Measurements from ENCODE around the gene CAMSAP3.

Gene CAMSAP3

DNA sequence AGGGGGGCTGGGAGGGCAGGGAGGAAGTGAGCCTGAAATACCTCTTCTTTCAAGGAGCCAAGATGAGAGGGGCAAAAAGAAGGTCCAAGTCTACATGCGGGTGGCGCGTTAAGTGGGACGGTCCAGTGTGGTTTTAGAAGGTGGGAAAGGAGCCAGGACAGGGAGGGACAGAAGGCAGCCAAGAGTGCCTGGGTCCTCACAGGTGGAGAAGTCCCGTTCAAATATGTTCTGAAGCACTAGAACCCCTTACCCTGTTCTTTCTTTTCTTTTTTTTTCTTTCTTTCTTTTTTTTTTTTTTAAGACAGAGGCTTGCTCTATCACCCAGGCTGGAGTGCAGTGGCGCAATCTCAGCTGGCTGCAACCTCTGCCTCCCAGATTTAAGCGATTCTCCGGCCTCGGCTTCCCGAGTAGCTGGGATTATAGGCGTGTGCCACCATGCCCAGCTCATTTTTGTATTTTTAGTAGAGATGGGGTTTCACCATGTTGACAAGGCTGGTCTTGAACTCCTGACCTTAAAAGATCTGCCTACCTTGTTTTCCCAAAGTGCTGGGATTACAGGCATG is 7.4 kb downstream of the CAMSAP3 start:
- WGBS = 94% methylated on average over 11 of the region's 11 CpGs
- Histone ChIP-seq H3K9ac (ENCODE audit: low read depth, low read length) (no peak overlapping the region), H3K4me1 (ENCODE audit: insufficient read depth, low read length) (no peaks in the 10 kb centered on the region), H3K4me3 (ENCODE audit: low read length) (no peak overlapping the region), H3K9me3 (ENCODE audit: insufficient read depth, low read depth, low read length) (no peaks in the 10 kb centered on the region), H3K27me3 (ENCODE audit: insufficient read depth, low read length) (no peaks in the 10 kb centered on the region), H3K36me3 (ENCODE audit: insufficient read depth, low read length) (peaks cover under 1% of the 10 kb centered on the region; the same call in 1 of the 2 replicates), H3K27ac (ENCODE audit: low read depth, low read length) (no peak overlapping the region)

DNA sequence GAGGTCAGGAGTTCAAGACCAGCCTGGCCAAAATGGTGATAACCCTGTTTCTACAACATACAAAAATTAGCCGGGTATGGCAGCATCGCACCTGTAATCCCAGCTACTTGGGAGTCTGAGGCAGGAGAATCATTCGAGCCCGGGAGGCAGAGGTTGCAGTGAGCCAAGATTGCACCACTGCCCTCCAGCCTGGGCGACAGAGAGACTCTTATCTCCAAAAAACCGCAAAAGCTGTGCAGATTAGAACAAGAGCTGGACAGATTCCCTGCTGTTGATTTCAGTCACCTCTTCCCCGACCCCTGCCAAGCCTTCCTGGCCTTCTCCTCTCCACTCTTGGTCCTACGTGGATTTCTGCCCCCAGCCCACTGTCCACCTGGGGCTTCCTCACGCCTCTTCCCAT is 8.3 kb downstream of the CAMSAP3 start:
- Histone ChIP-seq H3K9me3 (ENCODE audit: insufficient read depth, low read depth, low read length) (no peaks in the 10 kb centered on the region), H3K36me3 (ENCODE audit: insufficient read depth, low read length) (peaks cover 5% of the 10 kb centered on the region; the same call in 1 of the 2 replicates), H3K27me3 (ENCODE audit: insufficient read depth, low read length) (no peaks in the 10 kb centered on the region), H3K27ac (ENCODE audit: low read depth, low read length) (no peak overlapping the region), H3K4me1 (ENCODE audit: insufficient read depth, low read length) (no peaks in the 10 kb centered on the region), H3K9ac (ENCODE audit: low read depth, low read length) (no peak overlapping the region), H3K4me3 (ENCODE audit: low read length) (no peak overlapping the region)
- 92% methylated on average over 9 of the region's 9 CpGs for WGBS

GRCh38 chr19:7605490-7606222 is 10.0 kb downstream of the CAMSAP3 start:
- H3K27ac ChIP-seq (ENCODE audit: low read depth, low read length) = no peak overlapping the region
- no peaks in the 10 kb centered on the region for H3K27me3 ChIP-seq (ENCODE audit: insufficient read depth, low read length)
- no peak overlapping the region for H3K9ac ChIP-seq (ENCODE audit: low read depth, low read length)
- H3K36me3 ChIP-seq (ENCODE audit: insufficient read depth, low read length) = peaks cover 14% of the 10 kb centered on the region
- WGBS = 94% methylated on average over 12 of the region's 14 CpGs
- H3K4me1 ChIP-seq (ENCODE audit: insufficient read depth, low read length) = no peaks in the 10 kb centered on the region
- no peak overlapping the region for H3K4me3 ChIP-seq (ENCODE audit: low read length)
- H3K9me3 ChIP-seq (ENCODE audit: insufficient read depth, low read depth, low read length) = no peaks in the 10 kb centered on the region

GRCh38 chr19:7606289-7606688 is 10.6 kb downstream of the CAMSAP3 start:
- peaks cover 16% of the 10 kb centered on the region for H3K36me3 ChIP-seq (ENCODE audit: insufficient read depth, low read length)
- H3K9ac ChIP-seq (ENCODE audit: low read depth, low read length) = no peak overlapping the region
- 92% methylated on average over 17 of the region's 17 CpGs for WGBS
- no peaks in the 10 kb centered on the region for H3K9me3 ChIP-seq (ENCODE audit: insufficient read depth, low read depth, low read length)
- H3K27ac ChIP-seq (ENCODE audit: low read depth, low read length) = no peak overlapping the region
- H3K4me3 ChIP-seq (ENCODE audit: low read length) = no peak overlapping the region
- H3K27me3 ChIP-seq (ENCODE audit: insufficient read depth, low read length) = no peaks in the 10 kb centered on the region
- no peaks in the 10 kb centered on the region for H3K4me1 ChIP-seq (ENCODE audit: insufficient read depth, low read length)

DNA sequence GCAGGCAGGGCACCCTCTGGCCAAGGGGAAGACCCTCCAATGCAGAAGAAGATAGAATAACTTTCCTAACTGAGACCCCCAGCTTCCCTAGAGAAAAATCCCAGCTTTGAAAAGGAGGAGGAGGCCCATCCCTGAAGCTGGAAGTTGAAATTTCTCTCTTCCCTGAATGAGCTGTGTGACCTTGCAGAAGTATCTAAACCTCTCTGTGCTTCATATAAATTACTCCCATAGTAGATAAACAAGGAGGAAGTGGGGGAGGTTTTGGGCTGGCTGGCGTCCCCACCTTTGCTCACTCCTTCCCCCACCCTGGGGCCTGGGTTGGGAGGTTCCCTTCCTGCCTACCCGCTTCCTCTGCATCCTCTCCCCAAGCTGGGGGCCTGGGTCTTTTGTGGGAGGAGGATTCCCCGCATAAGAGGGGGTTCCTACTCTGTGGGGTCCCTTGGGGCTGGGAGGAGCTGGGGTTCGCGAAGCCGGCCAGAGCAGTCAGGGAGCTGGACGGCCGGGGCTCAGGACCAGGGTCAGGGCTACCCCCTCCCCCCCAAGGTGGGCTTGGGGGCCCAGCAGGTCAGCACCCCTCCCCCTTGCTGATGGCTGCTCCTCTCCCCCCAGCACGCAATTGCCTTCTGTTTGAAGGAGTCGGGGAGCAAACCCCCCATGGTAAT is 11.7 kb downstream of the CAMSAP3 start:
- Histone ChIP-seq H3K27me3 (ENCODE audit: insufficient read depth, low read length) (no peaks in the 10 kb centered on the region), H3K9ac (ENCODE audit: low read depth, low read length) (no peak overlapping the region), H3K4me1 (ENCODE audit: insufficient read depth, low read length) (no peaks in the 10 kb centered on the region), H3K9me3 (ENCODE audit: insufficient read depth, low read depth, low read length) (no peaks in the 10 kb centered on the region), H3K36me3 (ENCODE audit: insufficient read depth, low read length) (peaks cover 18% of the 10 kb centered on the region), H3K4me3 (ENCODE audit: low read length) (no peak overlapping the region), H3K27ac (ENCODE audit: low read depth, low read length) (no peak overlapping the region)
- 91% methylated on average over 8 of the region's 10 CpGs for WGBS

- H3K4me1 ChIP-seq (ENCODE audit: insufficient read depth, low read length) = no peaks in the 10 kb centered on the region
- no peak overlapping the region for H3K9ac ChIP-seq (ENCODE audit: low read depth, low read length)
- H3K4me3 ChIP-seq (ENCODE audit: low read length) = no peak overlapping the region
- H3K36me3 ChIP-seq (ENCODE audit: insufficient read depth, low read length) = peaks cover 18% of the 10 kb centered on the region
- no peak overlapping the region for H3K27ac ChIP-seq (ENCODE audit: low read depth, low read length)
- no peaks in the 10 kb centered on the region for H3K9me3 ChIP-seq (ENCODE audit: insufficient read depth, low read depth, low read length)
- H3K27me3 ChIP-seq (ENCODE audit: insufficient read depth, low read length) = no peaks in the 10 kb centered on the region
- WGBS = 97% methylated on average over 25 of the region's 25 CpGs
Observed at GRCh38 chr19:7607874-7608560, 12.4 kb downstream of the CAMSAP3 start.

DNA sequence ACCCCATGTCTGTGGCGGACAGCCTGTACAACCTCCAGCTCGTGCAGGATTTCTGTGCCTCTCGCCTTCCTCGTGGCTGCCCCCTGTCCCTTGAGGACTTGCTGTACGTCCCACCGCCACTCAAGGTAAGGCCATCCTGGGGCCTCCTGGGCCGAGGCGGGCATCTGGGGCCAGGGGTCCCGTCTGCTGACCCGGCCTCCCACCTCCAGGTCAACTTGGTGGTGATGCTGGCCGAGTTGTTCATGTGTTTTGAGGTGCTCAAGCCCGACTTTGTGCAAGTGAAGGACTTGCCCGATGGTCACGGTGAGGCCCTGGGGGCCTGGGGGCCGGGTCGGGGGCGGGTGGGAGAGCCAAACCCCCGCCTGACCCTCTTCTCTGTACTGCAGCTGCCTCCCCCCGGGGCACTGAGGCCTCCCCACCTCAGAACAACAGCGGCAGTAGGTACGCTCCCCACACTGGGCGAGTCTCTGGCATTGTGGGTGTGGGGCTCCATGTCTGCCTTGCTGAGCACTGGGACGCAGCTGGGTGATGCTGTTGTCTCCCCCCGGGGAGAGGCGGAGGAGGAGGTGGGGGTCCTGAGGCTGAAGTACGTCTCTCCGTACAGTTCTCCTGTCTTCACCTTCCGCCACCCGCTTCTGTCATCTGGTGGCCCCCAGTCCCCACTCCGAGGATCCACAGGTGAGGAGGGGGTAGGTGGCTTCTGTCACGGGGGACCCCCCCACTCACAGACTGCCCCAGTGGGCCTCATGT is 15.0 kb downstream of the CAMSAP3 start:
- WGBS = 95% methylated on average over 31 of the region's 31 CpGs
- H3K9me3 ChIP-seq (ENCODE audit: insufficient read depth, low read depth, low read length) = no peaks in the 10 kb centered on the region

GRCh38 chr19:7611541-7612279 is 16.0 kb downstream of the CAMSAP3 start:
- no peaks in the 10 kb centered on the region for H3K27me3 ChIP-seq (ENCODE audit: insufficient read depth, low read length)
- H3K9me3 ChIP-seq (ENCODE audit: insufficient read depth, low read depth, low read length) = no peaks in the 10 kb centered on the region
- H3K36me3 ChIP-seq (ENCODE audit: insufficient read depth, low read length) = peaks cover 22% of the 10 kb centered on the region
- no peaks in the 10 kb centered on the region for H3K4me1 ChIP-seq (ENCODE audit: insufficient read depth, low read length)
- H3K27ac ChIP-seq (ENCODE audit: low read depth, low read length) = no peak overlapping the region
- no peak overlapping the region for H3K9ac ChIP-seq (ENCODE audit: low read depth, low read length)
- 95% methylated on average over 41 of the region's 41 CpGs for WGBS
- H3K4me3 ChIP-seq (ENCODE audit: low read length) = no peak overlapping the region

More for the DNA sequence above, 15.0 kb downstream of the CAMSAP3 start:
- Histone ChIP-seq H3K9ac (ENCODE audit: low read depth, low read length) (no peak overlapping the region), H3K4me3 (ENCODE audit: low read length) (no peak overlapping the region), H3K27ac (ENCODE audit: low read depth, low read length) (no peak overlapping the region), H3K4me1 (ENCODE audit: insufficient read depth, low read length) (no peaks in the 10 kb centered on the region), H3K27me3 (ENCODE audit: insufficient read depth, low read length) (no peaks in the 10 kb centered on the region), H3K36me3 (ENCODE audit: insufficient read depth, low read length) (peaks cover 18% of the 10 kb centered on the region)

GRCh38 chr19:7612282-7613274 is 16.9 kb downstream of the CAMSAP3 start:
- Histone ChIP-seq H3K36me3 (ENCODE audit: insufficient read depth, low read length) (peaks cover 31% of the 10 kb centered on the region), H3K9ac (ENCODE audit: low read depth, low read length) (no peak overlapping the region), H3K4me3 (ENCODE audit: low read length) (no peak overlapping the region), H3K4me1 (ENCODE audit: insufficient read depth, low read length) (no peaks in the 10 kb centered on the region), H3K9me3 (ENCODE audit: insufficient read depth, low read depth, low read length) (no peaks in the 10 kb centered on the region), H3K27me3 (ENCODE audit: insufficient read depth, low read length) (no peaks in the 10 kb centered on the region), H3K27ac (ENCODE audit: low read depth, low read length) (no peak overlapping the region)
- 95% methylated on average over 77 of the region's 81 CpGs for WGBS

Data from HUES64 (cell line).